GM13977 (cell line): ENCODE results near the gene DNAJC28.
"Not testable (repeated sequence)": the region's sequence is repeated elsewhere in the genome, so short reads cannot be mapped to it uniquely, and the experiment has no call there.

Source experiments
- DNase-seq: peaks from one replicate; pipeline ENCODE4 v3.0.0; 2012; ENCODE audit warnings: low spot score
- CTCF ChIP-seq: IDR thresholded peaks from 2 replicates; pipeline ENCODE4 v1.5.1; 2012; ENCODE audit warnings: mild to moderate bottlenecking, control low read depth; ENCODE audit not compliant: insufficient read depth; ENCODE audit errors: extremely low read depth, missing control alignments
- in situ Hi-C: fragments of 300-500 bp; cut with MboI; formaldehyde crosslinking; loops from one replicate; pipeline ENCODE4 v1.12.0; 2022; ENCODE audit warnings: low sequenced_read_pairs, low pct_unique_long_range_greater_than_20kb, mixed read lengths, inconsistent platforms; ENCODE audit not compliant: unreplicated experiment

Gene DNAJC28

GRCh38 chr21:33458861-33459260, 32.7 kb downstream of the DNAJC28 start:
- no peak for TF ChIP-seq CTCF
- in situ Hi-C loops: no loop called here
- DNase-seq: no peak

GRCh38 chr21:33455686-33456446, 35.6 kb downstream of the DNAJC28 start:
- no peak for DNase-seq
- in situ Hi-C loops: no loop called here
- TF ChIP-seq CTCF: no peak

- in situ Hi-C loops: no loop called here
- DNase-seq: no peak
- no peak for TF ChIP-seq CTCF
Observed at GRCh38 chr21:33452362-33452761, 39.2 kb downstream of the DNAJC28 start.

- DNase-seq: no peak
- in situ Hi-C loops: no loop called here
- TF ChIP-seq CTCF: no peak
Observed at GRCh38 chr21:33451634-33452071, 39.9 kb downstream of the DNAJC28 start.

- in situ Hi-C loops: loop anchor here (10.0 kb wide), 1 partner anchor 615 kb away; no protein-coding TSS in a partner anchor
- no peak for TF ChIP-seq CTCF
- no peak for DNase-seq
Observed at GRCh38 chr21:33449616-33450015, 41.9 kb downstream of the DNAJC28 start.

GRCh38 chr21:33446620-33447019, 44.9 kb downstream of the DNAJC28 start:
- not testable (repeated sequence) for DNase-seq
- in situ Hi-C loops: loop anchor here (10.0 kb wide), 1 partner anchor 612 kb away; no protein-coding TSS in a partner anchor

GRCh38 chr21:33444499-33444898, 47.0 kb downstream of the DNAJC28 start:
- in situ Hi-C loops: loop anchor here (5.0 to 10.0 kb wide), 2 partner anchors 242 to 610 kb away; no protein-coding TSS in a partner anchor
- DNase-seq: no peak
- no peak for TF ChIP-seq CTCF
